ENCODE measurements around the gene CNBD2. TPM values are rescaled to one million over a fixed set of nuclear protein-coding genes. Genes with fewer than 3 reads are reported as not detected.
"Not testable (repeated sequence)": the region's sequence is repeated elsewhere in the genome, so short reads cannot be mapped to it uniquely, and the experiment has no call there.

The CNBD2 gene
- polyA plus RNA-seq, 4 donors = 0.46 to 1.8 (median 0.70) TPM

GRCh38 chr20:35972462-35972861 is 4.1 kb downstream of the CNBD2 start:
- no peak for DNase-seq (ENCODE audit: low read depth in 4 of 4, low spot score in 3 of 4)

GRCh38 chr20:35974256-35974655 is 5.9 kb downstream of the CNBD2 start:
- DNase-seq (ENCODE audit: low read depth in 4 of 4, low spot score in 3 of 4) = no peak

- DNase-seq (ENCODE audit: low read depth in 4 of 4, low spot score in 3 of 4) = no peak
Observed at GRCh38 chr20:35975576-35976373, 7.4 kb downstream of the CNBD2 start.

- no peak for DNase-seq (ENCODE audit: low read depth in 4 of 4, low spot score in 3 of 4)
Observed at GRCh38 chr20:35978041-35978513, 9.7 kb downstream of the CNBD2 start.

GRCh38 chr20:35979544-35979943 is 11.2 kb downstream of the CNBD2 start:
- DNase-seq (ENCODE audit: low read depth in 4 of 4, low spot score in 3 of 4) = no peak

- DNase-seq (ENCODE audit: low read depth in 4 of 4, low spot score in 3 of 4) = no peak
Observed at GRCh38 chr20:35981969-35982368, 13.6 kb downstream of the CNBD2 start.

GRCh38 chr20:35984382-35984781 is 16.0 kb downstream of the CNBD2 start:
- no peak for DNase-seq (ENCODE audit: low read depth in 4 of 4, low spot score in 3 of 4)

GRCh38 chr20:35985806-35986205 is 17.4 kb downstream of the CNBD2 start:
- no peak for DNase-seq (ENCODE audit: low read depth in 4 of 4, low spot score in 3 of 4)

- no peak for DNase-seq (ENCODE audit: low read depth in 4 of 4, low spot score in 3 of 4)
Observed at GRCh38 chr20:35988910-35989463, 20.6 kb downstream of the CNBD2 start.

- peak in 1 of 4 donors; percentile 6 for DNase-seq (ENCODE audit: low read depth in 4 of 4, low spot score in 3 of 4)
Observed at GRCh38 chr20:35991142-35991771, 22.9 kb downstream of the CNBD2 start.

GRCh38 chr20:35992713-35993335 is 24.4 kb downstream of the CNBD2 start:
- peak; percentile 43 to 57 (median 55) for DNase-seq (ENCODE audit: low read depth in 4 of 4, low spot score in 3 of 4)

- DNase-seq (ENCODE audit: low read depth in 4 of 4, low spot score in 3 of 4) = peak; percentile 65 to 71 (median 68)
Observed at GRCh38 chr20:35994994-35995453, 26.6 kb downstream of the CNBD2 start.

- not testable (repeated sequence) for DNase-seq (ENCODE audit: low read depth in 4 of 4, low spot score in 3 of 4)
Observed at GRCh38 chr20:35996492-35996891, 28.1 kb downstream of the CNBD2 start.

GRCh38 chr20:36001331-36001730 is 32.9 kb downstream of the CNBD2 start:
- DNase-seq (ENCODE audit: low read depth in 4 of 4, low spot score in 3 of 4) = not testable (repeated sequence)

- no peak for DNase-seq (ENCODE audit: low read depth in 4 of 4, low spot score in 3 of 4)
Observed at GRCh38 chr20:36002855-36003254, 34.5 kb downstream of the CNBD2 start.

- DNase-seq (ENCODE audit: low read depth in 4 of 4, low spot score in 3 of 4) = no peak
Observed at GRCh38 chr20:36004045-36004444, 35.7 kb downstream of the CNBD2 start.

GRCh38 chr20:36008461-36009035 is 40.2 kb downstream of the CNBD2 start:
- no peak for DNase-seq (ENCODE audit: low read depth in 4 of 4, low spot score in 3 of 4)

- no peak for DNase-seq (ENCODE audit: low read depth in 4 of 4, low spot score in 3 of 4)
Observed at GRCh38 chr20:36010076-36010475, 41.7 kb downstream of the CNBD2 start.

- no peak for DNase-seq (ENCODE audit: low read depth in 4 of 4, low spot score in 3 of 4)
Observed at GRCh38 chr20:36010825-36011224, 42.4 kb downstream of the CNBD2 start.

GRCh38 chr20:36015806-36016403 is 47.5 kb downstream of the CNBD2 start:
- no peak for DNase-seq (ENCODE audit: low read depth in 4 of 4, low spot score in 3 of 4)

Data from right renal pelvis (tissue), 4 donors.